ENCODE data around the gene URB1.
"Not testable (repeated sequence)": the region's sequence is repeated elsewhere in the genome, so short reads cannot be mapped to it uniquely, and the experiment has no call there.

Gene URB1

GRCh38 chr21:32319012-32319411 is 73.8 kb downstream of the URB1 start:
- H3K36me3 ChIP-seq (ENCODE audit: insufficient read depth, low read length) = peaks cover 93% of the 10 kb centered on the region
- TF ChIP-seq POLR2AphosphoS5 (IDR thresholded peaks at IDR 0.05; ENCODE audit: borderline replicate concordance, low read depth, low read length) = no peak
- no peak for TF ChIP-seq EZH2 (IDR thresholded peaks at IDR 0.05)
- TF ChIP-seq FOXP2 (optimal IDR thresholded peaks at IDR 0.05; ENCODE audit: control extremely low read depth, extremely low read length, insufficient read depth) = no peak
- no peaks in the 10 kb centered on the region for H3K9me3 ChIP-seq (ENCODE audit: low read depth, low read length)
- no peak overlapping the region for H3K4me3 ChIP-seq
- no peak for DNase-seq (ENCODE audit: low read depth, low spot score)
- H3K9ac ChIP-seq (ENCODE audit: insufficient read length) = no peak overlapping the region
- no peak overlapping the region for H3K27ac ChIP-seq

- H3K36me3 ChIP-seq (ENCODE audit: insufficient read depth, low read length) = peaks cover 83% of the 10 kb centered on the region
- no peak for TF ChIP-seq POLR2AphosphoS5 (IDR thresholded peaks at IDR 0.05; ENCODE audit: borderline replicate concordance, low read depth, low read length)
- no peak for TF ChIP-seq FOXP2 (optimal IDR thresholded peaks at IDR 0.05; ENCODE audit: control extremely low read depth, extremely low read length, insufficient read depth)
- no peak for TF ChIP-seq EZH2 (IDR thresholded peaks at IDR 0.05)
- no peak overlapping the region for H3K27ac ChIP-seq
- no peak overlapping the region for H3K9ac ChIP-seq (ENCODE audit: insufficient read length)
- no peaks in the 10 kb centered on the region for H3K9me3 ChIP-seq (ENCODE audit: low read depth, low read length)
- no peak for DNase-seq (ENCODE audit: low read depth, low spot score)
- no peak overlapping the region for H3K4me3 ChIP-seq
These were observed 75.1 kb downstream of the URB1 start for GRCh38 chr21:32317726-32318125.

- Histone ChIP-seq H3K27ac (no peak overlapping the region), H3K4me3 (no peak overlapping the region), H3K36me3 (ENCODE audit: insufficient read depth, low read length) (peaks cover 80% of the 10 kb centered on the region), H3K9me3 (ENCODE audit: low read depth, low read length) (no peaks in the 10 kb centered on the region), H3K9ac (ENCODE audit: insufficient read length) (no peak overlapping the region)
- TF ChIP-seq POLR2AphosphoS5 (IDR thresholded peaks at IDR 0.05; ENCODE audit: borderline replicate concordance, low read depth, low read length) = no peak
- TF ChIP-seq FOXP2 (optimal IDR thresholded peaks at IDR 0.05; ENCODE audit: control extremely low read depth, extremely low read length, insufficient read depth) = no peak
- no peak for TF ChIP-seq EZH2 (IDR thresholded peaks at IDR 0.05)
- no peak for DNase-seq (ENCODE audit: low read depth, low spot score)
These were observed 76.2 kb downstream of the URB1 start for GRCh38 chr21:32316361-32317215.

- Histone ChIP-seq H3K27ac (no peak overlapping the region), H3K9me3 (ENCODE audit: low read depth, low read length) (no peaks in the 10 kb centered on the region), H3K4me3 (no peak overlapping the region), H3K9ac (ENCODE audit: insufficient read length) (no peak overlapping the region), H3K36me3 (ENCODE audit: insufficient read depth, low read length) (peaks cover 71% of the 10 kb centered on the region)
- TF ChIP-seq EZH2 (IDR thresholded peaks at IDR 0.05) (no peak), POLR2AphosphoS5 (IDR thresholded peaks at IDR 0.05; ENCODE audit: borderline replicate concordance, low read depth, low read length) (no peak), FOXP2 (optimal IDR thresholded peaks at IDR 0.05; ENCODE audit: control extremely low read depth, extremely low read length, insufficient read depth) (no peak)
- DNase-seq (ENCODE audit: low read depth, low spot score) = no peak
These were observed 77.1 kb downstream of the URB1 start for GRCh38 chr21:32315511-32316281.

GRCh38 chr21:32314806-32315205 is 78.0 kb downstream of the URB1 start:
- Histone ChIP-seq H3K36me3 (ENCODE audit: insufficient read depth, low read length) (peaks cover 62% of the 10 kb centered on the region), H3K9ac (ENCODE audit: insufficient read length) (no peak overlapping the region)

GRCh38 chr21:32312976-32313375 is 79.8 kb downstream of the URB1 start:
- peaks cover 53% of the 10 kb centered on the region for H3K36me3 ChIP-seq (ENCODE audit: insufficient read depth, low read length)

More at GRCh38 chr21:32314806-32315205, 78.0 kb downstream of the URB1 start:
- DNase-seq (ENCODE audit: low read depth, low spot score) = no peak
- no peak overlapping the region for H3K27ac ChIP-seq
- TF ChIP-seq FOXP2 (optimal IDR thresholded peaks at IDR 0.05; ENCODE audit: control extremely low read depth, extremely low read length, insufficient read depth) (no peak), POLR2AphosphoS5 (IDR thresholded peaks at IDR 0.05; ENCODE audit: borderline replicate concordance, low read depth, low read length) (no peak), EZH2 (IDR thresholded peaks at IDR 0.05) (no peak)
- H3K9me3 ChIP-seq (ENCODE audit: low read depth, low read length) = no peaks in the 10 kb centered on the region
- no peak overlapping the region for H3K4me3 ChIP-seq

GRCh38 chr21:32312326-32312725 is 80.5 kb downstream of the URB1 start:
- no peak for DNase-seq (ENCODE audit: low read depth, low spot score)
- Histone ChIP-seq H3K36me3 (ENCODE audit: insufficient read depth, low read length) (peaks cover 46% of the 10 kb centered on the region), H3K4me3 (no peak overlapping the region), H3K9ac (ENCODE audit: insufficient read length) (no peak overlapping the region), H3K9me3 (ENCODE audit: low read depth, low read length) (no peaks in the 10 kb centered on the region), H3K27ac (no peak overlapping the region)
- no peak for TF ChIP-seq POLR2AphosphoS5 (IDR thresholded peaks at IDR 0.05; ENCODE audit: borderline replicate concordance, low read depth, low read length)
- no peak for TF ChIP-seq EZH2 (IDR thresholded peaks at IDR 0.05)
- TF ChIP-seq FOXP2 (optimal IDR thresholded peaks at IDR 0.05; ENCODE audit: control extremely low read depth, extremely low read length, insufficient read depth) = no peak

More at GRCh38 chr21:32312976-32313375, 79.8 kb downstream of the URB1 start:
- no peak overlapping the region for H3K4me3 ChIP-seq
- H3K9me3 ChIP-seq (ENCODE audit: low read depth, low read length) = no peaks in the 10 kb centered on the region
- DNase-seq (ENCODE audit: low read depth, low spot score) = no peak
- H3K9ac ChIP-seq (ENCODE audit: insufficient read length) = no peak overlapping the region
- TF ChIP-seq POLR2AphosphoS5 (IDR thresholded peaks at IDR 0.05; ENCODE audit: borderline replicate concordance, low read depth, low read length) = no peak
- no peak for TF ChIP-seq FOXP2 (optimal IDR thresholded peaks at IDR 0.05; ENCODE audit: control extremely low read depth, extremely low read length, insufficient read depth)
- no peak for TF ChIP-seq EZH2 (IDR thresholded peaks at IDR 0.05)
- no peak overlapping the region for H3K27ac ChIP-seq

GRCh38 chr21:32311621-32312020 is 81.2 kb downstream of the URB1 start:
- no peak for DNase-seq (ENCODE audit: low read depth, low spot score)
- Histone ChIP-seq H3K9me3 (ENCODE audit: low read depth, low read length) (no peaks in the 10 kb centered on the region), H3K4me3 (no peak overlapping the region), H3K9ac (ENCODE audit: insufficient read length) (no peak overlapping the region), H3K36me3 (ENCODE audit: insufficient read depth, low read length) (peaks cover 40% of the 10 kb centered on the region), H3K27ac (no peak overlapping the region)
- TF ChIP-seq FOXP2 (optimal IDR thresholded peaks at IDR 0.05; ENCODE audit: control extremely low read depth, extremely low read length, insufficient read depth) (no peak), POLR2AphosphoS5 (IDR thresholded peaks at IDR 0.05; ENCODE audit: borderline replicate concordance, low read depth, low read length) (no peak), EZH2 (IDR thresholded peaks at IDR 0.05) (no peak)

GRCh38 chr21:32310976-32311375 is 81.8 kb downstream of the URB1 start:
- H3K9ac ChIP-seq (ENCODE audit: insufficient read length); DNase-seq (ENCODE audit: low read depth, low spot score); H3K4me3 ChIP-seq; H3K27ac ChIP-seq; H3K9me3 ChIP-seq (ENCODE audit: low read depth, low read length): not testable (repeated sequence)
- H3K36me3 ChIP-seq (ENCODE audit: insufficient read depth, low read length) = peaks cover 36% of the 10 kb centered on the region

All from SK-N-MC (cell line).